Pancreas (tissue), 10 donors: ENCODE data around the gene ILKAP. TPM values are rescaled to one million over a fixed set of nuclear protein-coding genes. Genes with fewer than 3 reads are reported as not detected.

Experiments
- ATAC-seq, 4 donors: fragments of 200-7000 bp; cut with Tn5 transposase; one replicate each; pipeline versions ENCODE4 v1.8.0 to v1.9.1; 2020; ENCODE audit warnings: mild to moderate bottlenecking in 4 of 4, moderate library complexity in 4 of 4
- DNase-seq, 6 donors: peaks; one replicate each; pipeline ENCODE4 v3.0.0-alpha.2; 2020
- FAIRE-seq: peaks from 2 replicates; lab custom pipeline; 2012; peaks lifted over from hg19 to GRCh38; lab: Jason Lieb, UNC
- H3K27ac ChIP-seq, 4 donors: fragments of 200-600 bp; sonication (generic); 1 replicate in 3 of 4; 2 replicates in 1 of 4; pipeline versions ENCODE4 v1.5.0 to v1.8.0; 2020
- H3K27me3 ChIP-seq, 4 donors: fragments of 200-600 bp; one replicate each; pipeline ENCODE4 v1.8.0; 2021
- H3K36me3 ChIP-seq, 3 donors: fragments of 200-600 bp; sonication (generic) in 1 of 3; one replicate each; pipeline versions ENCODE4 v1.5.0 to v1.8.0; 2020 to 2021
- H3K4me1 ChIP-seq, 3 donors: fragments of 200-600 bp; one replicate each; pipeline ENCODE4 v1.8.0; 2021
- H3K4me3 ChIP-seq, 4 donors: fragments of 200-600 bp; sonication (generic) in 2 of 4; one replicate each; pipeline versions ENCODE4 v1.5.0 to v1.8.0; 2020 to 2021
- H3K9me3 ChIP-seq, 4 donors: fragments of 200-600 bp; one replicate each; pipeline ENCODE4 v1.8.0; 2021
- WGBS, 2 donors: extraction: QIAGEN DNeasy Blood & Tissue Kit; methylation state at CpG; one replicate each; pipeline ENCODE4 v1.1.7; 2013; 5-methylcytosine and 5-hydroxymethylcytosine counted together
- intact Hi-C, 3 donors: fragments of 100-400 bp; cut with DNase I; formaldehyde crosslinking; loops; one replicate each; pipeline versions ENCODE4 v1.11.1 to v1.14.2; 2022
- polyA plus RNA-seq, 2 donors: library from polyadenylated mRNA; stranded (reverse); fragments of 200-250 nt; gene quantifications; one replicate each; pipeline ENCODE4 v1.2.3, GENCODE V29; 2013
- total RNA-seq, 6 donors: library from RNA; stranded (reverse); fragmentation: NEBNext Ultra II Directional in 4 of 6; extraction: Animal tissue kit (Norgen Biotek cat#: 25700) in 4 of 6; gene quantifications; one replicate each; pipeline versions ENCODE4 v1.2.1 to v1.2.4, GENCODE V29; 2021 to 2023
- TF ChIP-seq, protein P1 (sequence below), 4 donors: fragments of 200-600 bp; sonication (generic) in 3 of 4; IDR thresholded peaks; one replicate each; pipeline versions ENCODE4 v1.5.0 to v1.8.0; 2021; ENCODE audit warnings: antibody characterized with exemption in 4 of 4
- donor health status: healthy with polysubstance abuse.
- donor health status: DM: no; HTN: no; CAD: no; lungs with moderate emphysema.
- donor health status: DM: no; HTN: no; CAD: no.
- donor health status: control.
- donor health status: control.
- donor health status: Bipolar disorder and iron deficiency.
- donor health status: DM: yes; HTN: yes; CAD: no.
- donor health status: DM: no; HTN: no; CAD: no.
- donor health status: DM: no; HTN: no; CAD: no.
- donor health status: DM: yes; HTN: yes; CAD: no.

Gene ILKAP
- total and polyA plus RNA-seq, 8 donors, result 14.0 to 91.6 (median 21.5) TPM

DNA sequence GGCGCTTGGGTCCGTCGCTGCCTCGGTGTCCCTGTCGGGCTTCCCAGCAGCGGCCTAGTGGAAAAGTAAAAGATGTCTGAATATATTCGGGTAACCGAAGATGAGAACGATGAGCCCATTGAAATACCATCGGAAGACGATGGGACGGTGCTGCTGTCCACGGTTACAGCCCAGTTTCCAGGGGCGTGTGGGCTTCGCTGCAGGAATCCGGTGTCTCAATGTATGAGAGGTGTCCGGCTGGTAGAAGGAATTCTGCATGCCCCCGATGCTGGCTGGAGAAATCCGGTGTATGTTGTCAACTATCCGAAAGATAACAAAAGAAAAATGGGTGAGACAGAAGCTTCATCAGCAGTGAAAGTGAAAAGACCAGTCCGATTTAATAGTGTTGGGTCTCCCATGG is 28.3 kb upstream of the ILKAP start:
- ATAC-seq, result no peak
- Histone ChIP-seq H3K27ac (no peak overlapping the region), H3K4me1 (peaks cover 0 to 9% (median 0%) of the 10 kb centered on the region in 3 donors), H3K4me3 (peak overlapping the region in 1 of 4 donors; percentile 42), H3K9me3 (no peaks in the 10 kb centered on the region), H3K36me3 (no peaks in the 10 kb centered on the region), H3K27me3 (no peaks in the 10 kb centered on the region)
- WGBS, 2 donors, result 52 to 68% methylated on average over 21 of the region's 21 CpGs
- DNase-seq, result no peak
- FAIRE-seq, result no peak
- TF ChIP-seq, protein P1, sequence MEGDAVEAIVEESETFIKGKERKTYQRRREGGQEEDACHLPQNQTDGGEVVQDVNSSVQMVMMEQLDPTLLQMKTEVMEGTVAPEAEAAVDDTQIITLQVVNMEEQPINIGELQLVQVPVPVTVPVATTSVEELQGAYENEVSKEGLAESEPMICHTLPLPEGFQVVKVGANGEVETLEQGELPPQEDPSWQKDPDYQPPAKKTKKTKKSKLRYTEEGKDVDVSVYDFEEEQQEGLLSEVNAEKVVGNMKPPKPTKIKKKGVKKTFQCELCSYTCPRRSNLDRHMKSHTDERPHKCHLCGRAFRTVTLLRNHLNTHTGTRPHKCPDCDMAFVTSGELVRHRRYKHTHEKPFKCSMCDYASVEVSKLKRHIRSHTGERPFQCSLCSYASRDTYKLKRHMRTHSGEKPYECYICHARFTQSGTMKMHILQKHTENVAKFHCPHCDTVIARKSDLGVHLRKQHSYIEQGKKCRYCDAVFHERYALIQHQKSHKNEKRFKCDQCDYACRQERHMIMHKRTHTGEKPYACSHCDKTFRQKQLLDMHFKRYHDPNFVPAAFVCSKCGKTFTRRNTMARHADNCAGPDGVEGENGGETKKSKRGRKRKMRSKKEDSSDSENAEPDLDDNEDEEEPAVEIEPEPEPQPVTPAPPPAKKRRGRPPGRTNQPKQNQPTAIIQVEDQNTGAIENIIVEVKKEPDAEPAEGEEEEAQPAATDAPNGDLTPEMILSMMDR (IDR thresholded peaks at IDR 0.05), result no peak
- intact Hi-C loops, result no loop called here

DNA sequence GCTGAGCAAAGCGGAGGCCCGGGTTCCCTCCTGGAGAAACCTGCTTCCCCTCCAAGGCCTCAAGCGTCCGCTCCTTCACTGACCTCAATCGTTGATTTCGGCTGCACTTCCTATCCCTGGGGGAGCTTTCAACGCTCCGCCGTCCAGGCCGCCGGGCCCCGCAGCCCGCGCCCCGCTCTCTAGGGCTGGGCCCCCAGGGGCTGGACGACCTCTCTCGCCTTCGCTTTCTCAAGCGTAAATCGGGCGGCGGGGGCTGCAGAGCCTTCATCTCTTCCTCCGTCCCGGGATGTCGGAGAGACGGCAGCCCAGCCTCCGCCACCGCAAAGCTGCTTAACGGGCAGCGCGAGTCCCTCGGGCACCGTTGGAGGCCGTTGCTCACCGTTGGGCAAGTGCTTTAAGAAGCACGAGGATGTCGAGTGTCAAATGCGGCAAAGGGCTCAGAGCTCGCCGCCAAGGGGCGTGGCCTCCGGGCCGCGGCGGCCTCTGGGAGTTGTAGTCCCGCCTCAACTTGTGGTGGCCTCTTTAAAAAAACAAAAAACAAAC is 27.8 kb upstream of the ILKAP start:
- FAIRE-seq (no peak), DNase-seq (peak; percentile 45 to 90 (median 84)), ATAC-seq (peak; percentile 82 to 92 (median 86))
- Histone ChIP-seq H3K4me1 (peaks cover 0 to 9% (median 0%) of the 10 kb centered on the region in 3 donors), H3K36me3 (no peaks in the 10 kb centered on the region), H3K4me3 (peak overlapping the region; percentile 16 to 66 (median 46)), H3K27me3 (no peaks in the 10 kb centered on the region), H3K9me3 (no peaks in the 10 kb centered on the region), H3K27ac (peak overlapping the region in 2 of 4 donors; percentile 24 to 63)
- TF ChIP-seq, protein P1 (IDR thresholded peaks at IDR 0.05), result no peak
- intact Hi-C loops, result no loop called here
- WGBS, 2 donors, result 4 to 33% methylated on average over 46 of the region's 46 CpGs

DNA sequence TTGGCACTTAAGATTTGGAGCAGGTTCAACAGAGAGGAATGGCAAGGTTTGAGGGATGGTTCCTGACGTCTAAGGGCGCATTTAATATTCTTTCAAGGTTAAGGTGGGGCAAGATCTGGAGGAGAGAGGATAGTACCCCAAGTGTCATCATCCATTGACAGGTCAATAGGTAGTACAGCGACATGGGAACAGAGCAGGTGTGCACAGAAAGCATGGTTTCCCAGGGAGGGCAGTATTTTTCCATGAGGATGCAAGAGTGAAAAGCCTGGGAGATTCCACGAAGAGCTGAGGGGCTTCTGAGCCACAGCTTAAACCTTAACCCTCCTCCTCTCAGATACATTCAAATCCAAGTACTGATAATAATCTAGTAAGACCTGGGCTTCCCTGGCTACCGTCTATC is 27.2 kb upstream of the ILKAP start:
- no peak for FAIRE-seq
- TF ChIP-seq, protein P1 (IDR thresholded peaks at IDR 0.05), result no peak
- ATAC-seq, result peak; percentile 9 to 65 (median 36)
- Histone ChIP-seq H3K27me3 (no peaks in the 10 kb centered on the region), H3K4me1 (peaks cover 0 to 9% (median 0%) of the 10 kb centered on the region in 3 donors), H3K4me3 (peak overlapping the region; percentile 16 to 66 (median 46)), H3K36me3 (no peaks in the 10 kb centered on the region), H3K9me3 (no peaks in the 10 kb centered on the region), H3K27ac (peak overlapping the region in 2 of 4 donors; percentile 24 to 63)
- 39 to 55% methylated on average over 5 of the region's 5 CpGs for whole genome bisulfite sequencing, 2 donors
- DNase-seq, result peak in 1 of 6 donors; percentile 64
- intact Hi-C loops, result no loop called here

DNA sequence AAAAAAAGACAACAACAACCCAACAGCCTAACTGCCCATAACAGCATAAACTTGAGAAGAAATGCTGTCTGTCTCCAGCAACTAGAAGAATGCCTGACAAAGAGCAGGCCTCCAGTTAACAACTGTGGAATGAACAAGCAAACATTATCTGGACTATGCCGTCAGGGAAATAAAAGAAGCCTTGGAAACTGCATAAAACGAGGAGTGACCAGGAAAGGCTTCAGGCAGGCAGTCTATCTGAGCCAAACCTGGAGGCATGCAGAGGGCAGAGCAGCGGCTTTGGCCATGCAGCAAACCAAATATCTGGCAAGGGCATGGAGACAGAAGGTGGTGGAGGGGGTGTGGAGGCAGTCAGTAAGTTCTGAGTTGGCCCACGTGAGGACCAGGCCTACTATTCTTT is 25.2 kb upstream of the ILKAP start:
- peak in 3 of 4 donors; percentile 6 to 43 (median 10) for ATAC-seq
- H3K27me3 ChIP-seq, result no peaks in the 10 kb centered on the region
- TF ChIP-seq, protein P1 (IDR thresholded peaks at IDR 0.05), result no peak

DNA sequence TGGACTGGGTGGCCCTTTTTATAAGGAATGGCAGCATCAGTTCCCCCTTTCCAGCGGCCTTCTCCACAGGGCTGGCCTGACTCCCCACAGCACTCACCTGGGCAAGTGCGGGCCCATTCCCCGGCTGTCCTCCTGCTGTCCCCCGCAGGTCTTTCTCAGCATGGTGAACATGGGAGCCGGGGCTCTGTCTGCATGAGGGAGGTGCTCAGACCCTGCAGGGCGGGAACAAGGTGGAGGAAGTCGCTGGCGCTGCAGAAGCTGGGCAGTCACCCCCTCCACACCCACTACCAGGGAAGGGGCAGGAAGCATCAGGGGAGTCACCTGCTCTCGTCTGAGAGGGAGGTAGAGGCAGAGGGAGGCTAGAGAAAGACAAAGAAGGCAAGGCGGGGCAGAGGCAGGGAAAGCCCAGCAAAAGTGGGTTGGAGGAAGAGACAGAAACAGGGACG is 24.1 kb upstream of the ILKAP start:
- WGBS, 2 donors, result 89 to 96% methylated on average over 11 of the region's 11 CpGs

More for the DNA sequence above, 25.2 kb upstream of the ILKAP start:
- Histone ChIP-seq H3K4me3 (no peak overlapping the region), H3K36me3 (no peaks in the 10 kb centered on the region), H3K27ac (peak overlapping the region in 1 of 4 donors; percentile 10), H3K9me3 (no peaks in the 10 kb centered on the region), H3K4me1 (peaks cover 0 to 9% (median 0%) of the 10 kb centered on the region in 3 donors)
- DNase-seq, result peak in 1 of 6 donors; percentile 20
- WGBS, 2 donors, result 33 to 37% methylated on average over 4 of the region's 4 CpGs
- intact Hi-C loops, result no loop called here
- peak; percentile 9 for FAIRE-seq

More for the DNA sequence above, 24.1 kb upstream of the ILKAP start:
- ATAC-seq (no peak), FAIRE-seq (no peak), DNase-seq (peak in 1 of 6 donors; percentile 49)
- peaks cover 0 to 9% (median 0%) of the 10 kb centered on the region in 3 donors for H3K4me1 ChIP-seq
- H3K4me3 ChIP-seq, result no peak overlapping the region
- TF ChIP-seq, protein P1 (IDR thresholded peaks at IDR 0.05), result no peak
- H3K9me3 ChIP-seq, result no peaks in the 10 kb centered on the region
- no peaks in the 10 kb centered on the region for H3K36me3 ChIP-seq
- no peak overlapping the region for H3K27ac ChIP-seq
- H3K27me3 ChIP-seq, result no peaks in the 10 kb centered on the region
- intact Hi-C loops, result no loop called here
